Activated CD4-positive, alpha-beta T cell treated with anti-CD3 and anti-CD28 coated beads, Interleukin-2, amount 50 U/mL, for 24 hours (primary cell): ENCODE results near the gene EOGT.

Experiments
- DNase-seq, 2 donors: peaks; one replicate each; pipeline ENCODE4 v3.0.0-alpha.2; 2020; ENCODE audit warnings: low read depth in 1 of 2, low spot score in 1 of 2

The EOGT gene

GRCh38 chr3:69013253-69014021 lies at the start of gene EOGT:
EOGT (minus strand) TSS chr3:69013684; CDS start chr3:69009846, 3,838 bp downstream.
- peak; percentile 51 to 75 for DNase-seq

- no peak for DNase-seq
Measured at GRCh38 chr3:69059688-69060087, 46.2 kb upstream of the EOGT start.

- no peak for DNase-seq
Measured at GRCh38 chr3:69058947-69059224, 45.4 kb upstream of the EOGT start.

GRCh38 chr3:69058180-69058946 lies 44.9 kb upstream of the EOGT start:
- no peak for DNase-seq

- no peak for DNase-seq
Measured at GRCh38 chr3:69052472-69052898, 39.0 kb upstream of the EOGT start.

GRCh38 chr3:69051756-69052471 lies 38.4 kb upstream of the EOGT start, which contains the start of gene TMF1:
TMF1 (minus strand) TSS chr3:69052333; CDS start chr3:69052086, 247 bp downstream.
- DNase-seq = peak; percentile 94 to 97

GRCh38 chr3:69048990-69049389 lies 35.5 kb upstream of the EOGT start:
- no peak for DNase-seq

- DNase-seq = no peak
Measured at GRCh38 chr3:69044608-69045007, 31.1 kb upstream of the EOGT start.

- no peak for DNase-seq
Measured at GRCh38 chr3:69033470-69033869, 20.0 kb upstream of the EOGT start.

GRCh38 chr3:69032737-69033136 lies 19.3 kb upstream of the EOGT start:
- DNase-seq = no peak

- DNase-seq = no peak
Measured at GRCh38 chr3:69032142-69032541, 18.7 kb upstream of the EOGT start.

- DNase-seq = no peak
Measured at GRCh38 chr3:69031635-69032034, 18.2 kb upstream of the EOGT start.

GRCh38 chr3:69020857-69021256 lies 7.4 kb upstream of the EOGT start:
- DNase-seq = no peak

GRCh38 chr3:69020424-69020823 lies 6.9 kb upstream of the EOGT start:
- no peak for DNase-seq

- no peak for DNase-seq
Measured at GRCh38 chr3:69016901-69017300, 3.4 kb upstream of the EOGT start.

- no peak for DNase-seq
Measured at GRCh38 chr3:69016102-69016501, 2.6 kb upstream of the EOGT start.

- DNase-seq = no peak
Measured at GRCh38 chr3:69014022-69014580, 617 bp upstream of the EOGT start.

GRCh38 chr3:69012800-69013252 lies 658 bp downstream of the EOGT start:
- no peak for DNase-seq

GRCh38 chr3:69012100-69012799 lies 1.2 kb downstream of the EOGT start:
- no peak for DNase-seq

GRCh38 chr3:69011096-69011730 lies 2.3 kb downstream of the EOGT start:
- no peak for DNase-seq
